Stimulated activated CD8-positive, alpha-beta memory T cell treated with anti-CD3 and anti-CD28 coated beads, Interleukin-2, amount 100 ng/mL, for 48 hours (primary cell): ENCODE data around the gene SELENOV.
A peak's percentile ranks its signal among the peaks of the same experiment; 100 is the strongest.

Experiments used
- DNase-seq, 2 donors: peaks; one replicate each; pipeline ENCODE4 v3.0.0-alpha.2; 2020; ENCODE audit warnings: low read depth in 2 of 2

The SELENOV gene

GRCh38 chr19:39520541-39521484 lies 5.9 kb downstream of the SELENOV start:
- no peak for DNase-seq

- no peak for DNase-seq
Observed at GRCh38 chr19:39524495-39524894, 9.6 kb downstream of the SELENOV start.

GRCh38 chr19:39525205-39525604 lies 10.3 kb downstream of the SELENOV start:
- no peak for DNase-seq

- no peak for DNase-seq
Observed at GRCh38 chr19:39531834-39532232, 16.9 kb downstream of the SELENOV start.

GRCh38 chr19:39532233-39533002 lies 17.5 kb downstream of the SELENOV start, which contains the start of gene EID2B:
Gene EID2B, minus strand, starts transcription at chr19:39532852. Its CDS starts 50 bp downstream, at chr19:39532802.
- DNase-seq, result peak; percentile 90 to 93

GRCh38 chr19:39533003-39533512 lies 18.1 kb downstream of the SELENOV start:
- DNase-seq, result no peak

GRCh38 chr19:39533791-39534190 lies 18.9 kb downstream of the SELENOV start:
- no peak for DNase-seq

- DNase-seq, result no peak
Observed at GRCh38 chr19:39539165-39539517, 24.2 kb downstream of the SELENOV start.

- peak; percentile 89 to 91 for DNase-seq
Observed at GRCh38 chr19:39539518-39540332, 24.8 kb downstream of the SELENOV start, which contains the start of gene EID2. Gene EID2, minus strand, starts transcription at chr19:39540161. Its CDS starts 82 bp downstream, at chr19:39540079.

GRCh38 chr19:39540333-39540673 lies 25.4 kb downstream of the SELENOV start:
- DNase-seq, result no peak

- DNase-seq, result no peak
Observed at GRCh38 chr19:39542206-39542605, 27.3 kb downstream of the SELENOV start.

GRCh38 chr19:39543477-39543857 lies 28.5 kb downstream of the SELENOV start:
- DNase-seq, result no peak

- no peak for DNase-seq
Observed at GRCh38 chr19:39544226-39544903, 29.4 kb downstream of the SELENOV start.

- no peak for DNase-seq
Observed at GRCh38 chr19:39544911-39545310, 30.0 kb downstream of the SELENOV start.

GRCh38 chr19:39546599-39546998 lies 31.7 kb downstream of the SELENOV start:
- DNase-seq, result no peak

GRCh38 chr19:39550197-39550596 lies 35.3 kb downstream of the SELENOV start:
- no peak for DNase-seq

- no peak for DNase-seq
Observed at GRCh38 chr19:39553082-39553652, 38.2 kb downstream of the SELENOV start.

GRCh38 chr19:39554701-39555311 lies 39.9 kb downstream of the SELENOV start:
- no peak for DNase-seq

GRCh38 chr19:39555883-39556282 lies 40.9 kb downstream of the SELENOV start:
- no peak for DNase-seq
